ENCODE data around the gene ELN.

DNA sequence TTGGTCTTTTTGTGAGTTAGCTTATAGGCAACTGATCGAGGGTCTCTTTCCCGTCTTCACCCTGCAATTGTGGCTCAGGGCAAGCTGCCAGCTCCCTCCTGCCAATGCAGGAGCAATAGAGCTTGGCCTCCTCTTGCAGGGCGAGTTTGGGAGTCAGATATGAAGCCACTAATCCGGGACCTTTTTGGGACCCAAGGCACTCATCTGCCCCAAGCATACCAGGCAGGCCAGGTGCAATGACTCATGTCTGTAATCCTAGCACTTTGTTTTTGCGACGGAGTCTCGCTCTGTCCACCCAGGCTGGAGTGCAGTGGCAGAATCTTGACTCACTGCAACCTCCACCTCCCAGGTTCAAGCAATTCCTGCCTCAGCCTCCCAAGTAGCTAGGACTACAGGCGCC is 76.7 kb downstream of the ELN start:
- TF ChIP-seq, protein P1, sequence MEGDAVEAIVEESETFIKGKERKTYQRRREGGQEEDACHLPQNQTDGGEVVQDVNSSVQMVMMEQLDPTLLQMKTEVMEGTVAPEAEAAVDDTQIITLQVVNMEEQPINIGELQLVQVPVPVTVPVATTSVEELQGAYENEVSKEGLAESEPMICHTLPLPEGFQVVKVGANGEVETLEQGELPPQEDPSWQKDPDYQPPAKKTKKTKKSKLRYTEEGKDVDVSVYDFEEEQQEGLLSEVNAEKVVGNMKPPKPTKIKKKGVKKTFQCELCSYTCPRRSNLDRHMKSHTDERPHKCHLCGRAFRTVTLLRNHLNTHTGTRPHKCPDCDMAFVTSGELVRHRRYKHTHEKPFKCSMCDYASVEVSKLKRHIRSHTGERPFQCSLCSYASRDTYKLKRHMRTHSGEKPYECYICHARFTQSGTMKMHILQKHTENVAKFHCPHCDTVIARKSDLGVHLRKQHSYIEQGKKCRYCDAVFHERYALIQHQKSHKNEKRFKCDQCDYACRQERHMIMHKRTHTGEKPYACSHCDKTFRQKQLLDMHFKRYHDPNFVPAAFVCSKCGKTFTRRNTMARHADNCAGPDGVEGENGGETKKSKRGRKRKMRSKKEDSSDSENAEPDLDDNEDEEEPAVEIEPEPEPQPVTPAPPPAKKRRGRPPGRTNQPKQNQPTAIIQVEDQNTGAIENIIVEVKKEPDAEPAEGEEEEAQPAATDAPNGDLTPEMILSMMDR (IDR thresholded peaks at IDR 0.05; ENCODE audit: low read depth, low read length) = no peak
- TF ChIP-seq EZH2phosphoT487 (IDR thresholded peaks at IDR 0.05; ENCODE audit: low read depth) = no peak
